ENCODE data around the gene SLC23A2.

Gene SLC23A2

GRCh38 chr20:4811661-4812181 is 189.6 kb downstream of the SLC23A2 start:
- DNase-seq, result no peak

GRCh38 chr20:4811257-4811656 is 190.1 kb downstream of the SLC23A2 start:
- DNase-seq, result no peak

GRCh38 chr20:4810426-4811019 is 190.8 kb downstream of the SLC23A2 start:
- DNase-seq, result no peak

GRCh38 chr20:4809707-4810106 is 191.6 kb downstream of the SLC23A2 start:
- no peak for DNase-seq

GRCh38 chr20:4808872-4809271 is 192.4 kb downstream of the SLC23A2 start:
- no peak for DNase-seq

GRCh38 chr20:4805663-4806449 is 195.5 kb downstream of the SLC23A2 start:
- DNase-seq, result no peak

GRCh38 chr20:4802527-4802926 is 198.8 kb downstream of the SLC23A2 start:
- DNase-seq, result no peak

Data from HCEC 1CT (cell line).